Neural progenitor cell (in vitro differentiated cells): Measurements from ENCODE around the gene PBOV1. TPM values are rescaled to one million over a fixed set of nuclear protein-coding genes. Genes with fewer than 3 reads are reported as not detected.
A peak's percentile ranks its signal among the peaks of the same experiment; 100 is the strongest.

Experiments used
- DNase-seq: peaks from one replicate; pipeline ENCODE4 v3.0.0-alpha.2; 2016; ENCODE audit warnings: low spot score
- H2AFZ ChIP-seq: fragments of 200-600 bp; sonication (generic); replicated peaks from 2 replicates; pipeline ENCODE4 v1.6.1; 2016; ENCODE audit warnings: antibody characterized with exemption
- H3F3A ChIP-seq: fragments of 200-600 bp; sonication (generic); 2 replicates; pipeline ENCODE4 v1.6.1; 2016; ENCODE audit warnings: antibody characterized with exemption, low read depth
- H3K27ac ChIP-seq: fragments of 200-600 bp; sonication (generic); 2 replicates; pipeline ENCODE4 v1.5.1; 2016; ENCODE audit warnings: mild to moderate bottlenecking
- H3K27me3 ChIP-seq: fragments of 200-600 bp; sonication (generic); 2 replicates; pipeline ENCODE4 v1.6.1; 2016; ENCODE audit warnings: mild to moderate bottlenecking, moderate library complexity
- H3K36me3 ChIP-seq: fragments of 200-600 bp; sonication (generic); 2 replicates; pipeline ENCODE4 v1.5.1; 2016
- H3K4me1 ChIP-seq: fragments of 200-600 bp; sonication (generic); 2 replicates; pipeline ENCODE4 v1.6.1; 2016; ENCODE audit warnings: mixed run types
- H3K4me2 ChIP-seq: fragments of 200-600 bp; sonication (generic); 2 replicates; pipeline ENCODE4 v1.6.1; 2016
- H3K4me3 ChIP-seq: fragments of 200-600 bp; sonication (generic); 2 replicates; pipeline ENCODE4 v1.5.1; 2016
- H3K79me2 ChIP-seq: fragments of 200-600 bp; sonication (generic); 2 replicates; pipeline ENCODE4 v1.6.1; 2016; ENCODE audit warnings: low read depth
- H3K9ac ChIP-seq: fragments of 200-600 bp; sonication (generic); 2 replicates; pipeline ENCODE4 v1.6.1; 2016
- H3K9me3 ChIP-seq: fragments of 200-600 bp; sonication (generic); 2 replicates; pipeline ENCODE4 v1.5.1; 2016; ENCODE audit warnings: low read depth
- H4K20me1 ChIP-seq: fragments of 200-600 bp; sonication (generic); 2 replicates; pipeline ENCODE4 v1.6.1; 2016; ENCODE audit warnings: low read depth
- H3K27ac Mint-ChIP-seq: 3 replicates; pipeline ENCODE4 v1.8.0; 2021; ENCODE audit warnings: mixed read lengths
- H3K27me3 Mint-ChIP-seq: 2 replicates; pipeline ENCODE4 v1.8.0; 2022; ENCODE audit warnings: low read depth, mild to moderate bottlenecking, inconsistent platforms, moderate library complexity, mixed read lengths; ENCODE audit not compliant: insufficient read depth
- H3K36me3 Mint-ChIP-seq: 3 replicates; pipeline ENCODE4 v1.8.0; 2021; ENCODE audit warnings: mixed read lengths
- H3K4me1 Mint-ChIP-seq: 3 replicates; pipeline ENCODE4 v1.8.0; 2021; ENCODE audit warnings: mixed read lengths
- H3K4me3 Mint-ChIP-seq: 3 replicates; pipeline ENCODE4 v1.8.0; 2021; ENCODE audit warnings: mild to moderate bottlenecking, moderate library complexity, mixed read lengths
- H3K9me3 Mint-ChIP-seq: 3 replicates; pipeline ENCODE4 v1.8.0; 2020; ENCODE audit warnings: mixed read lengths
- EZH2 ChIP-seq: fragments of 200-600 bp; sonication (generic); IDR thresholded peaks from 2 replicates; pipeline ENCODE4 v1.6.1; 2017; ENCODE audit warnings: antibody characterized with exemption, mild to moderate bottlenecking, moderate library complexity
- EZH2phosphoT487 ChIP-seq: fragments of 200-600 bp; sonication (generic); IDR thresholded peaks from 2 replicates; pipeline ENCODE4 v1.6.1; 2017; ENCODE audit warnings: antibody characterized with exemption
- total RNA-seq: library from RNA; depleted of rRNA; stranded (reverse); fragments of >200 nt; gene quantifications from 2 replicates; pipeline ENCODE4 v1.2.3, GENCODE V29; 2015; ENCODE audit warnings: low replicate concordance
- TF ChIP-seq, protein P1 (sequence below): fragments of 200-600 bp; sonication (generic); IDR thresholded peaks from 2 replicates; pipeline ENCODE4 v1.5.1; 2017; ENCODE audit warnings: antibody characterized with exemption, mild to moderate bottlenecking

The PBOV1 gene
- total RNA-seq, 1 donor from 2014 or later = not detected

DNA sequence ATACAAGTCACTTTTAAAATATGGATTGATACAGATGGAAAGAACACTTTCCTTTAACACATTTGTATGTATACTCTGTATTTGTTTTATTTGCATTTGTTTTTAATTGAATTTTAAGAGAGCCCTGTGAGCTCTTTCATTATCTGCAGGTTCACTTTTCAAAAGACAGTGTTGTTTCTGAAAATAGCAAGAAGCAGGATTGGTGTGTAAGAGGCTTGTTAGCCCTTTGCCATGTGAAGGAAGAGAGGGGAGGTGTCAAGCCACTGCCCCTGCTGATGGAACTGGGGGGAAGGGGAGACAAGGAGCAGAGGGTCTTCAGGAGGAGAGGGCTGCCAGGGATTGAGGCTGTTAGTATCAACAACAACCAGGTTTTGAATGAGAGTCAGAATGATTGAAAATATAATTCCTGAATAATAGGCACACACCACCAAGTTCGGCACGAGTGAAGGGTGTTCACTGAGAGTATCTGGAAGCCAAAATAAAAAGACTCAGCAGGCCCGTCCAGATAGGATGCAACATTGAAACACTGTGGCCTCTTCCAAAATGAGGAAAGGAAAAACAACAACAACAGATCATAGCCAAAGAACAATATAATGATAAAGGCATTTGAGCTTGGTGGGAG is 12.6 kb upstream of the PBOV1 start:
- Mint-ChIP-seq H3K9me3 (no peaks in the 10 kb centered on the region), H3K36me3 (no peaks in the 10 kb centered on the region), H3K27me3 (no peaks in the 10 kb centered on the region), H3K4me3 (no peak overlapping the region), H3K27ac (peak overlapping the region; percentile 38), H3K4me1 (peaks cover 38% of the 10 kb centered on the region)
- H3K4me3 ChIP-seq = no peak overlapping the region
- H3K9me3 ChIP-seq = no peaks in the 10 kb centered on the region
- no peaks in the 10 kb centered on the region for H3K79me2 ChIP-seq
- H3K27ac ChIP-seq = no peak overlapping the region
- no peak overlapping the region for H3K9ac ChIP-seq
- no peak for DNase-seq
- TF ChIP-seq, protein P1, sequence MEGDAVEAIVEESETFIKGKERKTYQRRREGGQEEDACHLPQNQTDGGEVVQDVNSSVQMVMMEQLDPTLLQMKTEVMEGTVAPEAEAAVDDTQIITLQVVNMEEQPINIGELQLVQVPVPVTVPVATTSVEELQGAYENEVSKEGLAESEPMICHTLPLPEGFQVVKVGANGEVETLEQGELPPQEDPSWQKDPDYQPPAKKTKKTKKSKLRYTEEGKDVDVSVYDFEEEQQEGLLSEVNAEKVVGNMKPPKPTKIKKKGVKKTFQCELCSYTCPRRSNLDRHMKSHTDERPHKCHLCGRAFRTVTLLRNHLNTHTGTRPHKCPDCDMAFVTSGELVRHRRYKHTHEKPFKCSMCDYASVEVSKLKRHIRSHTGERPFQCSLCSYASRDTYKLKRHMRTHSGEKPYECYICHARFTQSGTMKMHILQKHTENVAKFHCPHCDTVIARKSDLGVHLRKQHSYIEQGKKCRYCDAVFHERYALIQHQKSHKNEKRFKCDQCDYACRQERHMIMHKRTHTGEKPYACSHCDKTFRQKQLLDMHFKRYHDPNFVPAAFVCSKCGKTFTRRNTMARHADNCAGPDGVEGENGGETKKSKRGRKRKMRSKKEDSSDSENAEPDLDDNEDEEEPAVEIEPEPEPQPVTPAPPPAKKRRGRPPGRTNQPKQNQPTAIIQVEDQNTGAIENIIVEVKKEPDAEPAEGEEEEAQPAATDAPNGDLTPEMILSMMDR = no peak
- no peak for TF ChIP-seq EZH2phosphoT487
- no peak for TF ChIP-seq EZH2
- no peak overlapping the region for H3K4me2 ChIP-seq
- H3K36me3 ChIP-seq = no peaks in the 10 kb centered on the region
- H3F3A ChIP-seq = no peaks in the 10 kb centered on the region
- no peaks in the 10 kb centered on the region for H4K20me1 ChIP-seq
- H3K4me1 ChIP-seq = peaks cover 17% of the 10 kb centered on the region
- no peaks in the 10 kb centered on the region for H3K27me3 ChIP-seq
- no peak overlapping the region for H2AFZ ChIP-seq

DNA sequence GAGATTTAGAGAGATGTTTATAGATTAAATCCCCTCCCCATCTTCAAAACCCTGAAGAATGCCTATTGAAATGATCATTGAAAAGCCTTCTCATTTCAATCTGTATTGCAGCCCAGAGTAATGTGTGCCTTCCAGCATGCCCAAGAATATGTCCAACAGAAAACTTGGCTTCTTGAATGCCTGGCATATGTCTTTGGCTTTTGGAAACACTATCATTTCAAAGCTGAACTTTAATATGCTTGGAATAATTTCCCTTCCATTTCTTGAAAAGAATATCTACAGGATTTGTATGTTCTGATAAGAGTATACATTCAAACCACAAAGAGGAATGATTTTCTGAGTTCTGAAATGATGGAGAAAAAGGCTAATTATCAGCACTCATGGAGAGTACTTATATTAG is 11.9 kb upstream of the PBOV1 start:
- Mint-ChIP-seq H3K27ac (no peak overlapping the region), H3K36me3 (no peaks in the 10 kb centered on the region), H3K9me3 (no peaks in the 10 kb centered on the region), H3K4me1 (peaks cover 38% of the 10 kb centered on the region), H3K4me3 (no peak overlapping the region), H3K27me3 (no peaks in the 10 kb centered on the region)
- H3K4me2 ChIP-seq = no peak overlapping the region
- H3F3A ChIP-seq = no peaks in the 10 kb centered on the region
- H3K36me3 ChIP-seq = no peaks in the 10 kb centered on the region
- no peak overlapping the region for H3K4me3 ChIP-seq
- H3K4me1 ChIP-seq = peaks cover 17% of the 10 kb centered on the region
- H3K9me3 ChIP-seq = no peaks in the 10 kb centered on the region
- H4K20me1 ChIP-seq = no peaks in the 10 kb centered on the region
- H3K27ac ChIP-seq = no peak overlapping the region
- DNase-seq = no peak
- H3K9ac ChIP-seq = no peak overlapping the region
- H3K27me3 ChIP-seq = no peaks in the 10 kb centered on the region
- H3K79me2 ChIP-seq = no peaks in the 10 kb centered on the region
- TF ChIP-seq EZH2 = no peak
- TF ChIP-seq, protein P1 = no peak
- H2AFZ ChIP-seq = no peak overlapping the region

DNA sequence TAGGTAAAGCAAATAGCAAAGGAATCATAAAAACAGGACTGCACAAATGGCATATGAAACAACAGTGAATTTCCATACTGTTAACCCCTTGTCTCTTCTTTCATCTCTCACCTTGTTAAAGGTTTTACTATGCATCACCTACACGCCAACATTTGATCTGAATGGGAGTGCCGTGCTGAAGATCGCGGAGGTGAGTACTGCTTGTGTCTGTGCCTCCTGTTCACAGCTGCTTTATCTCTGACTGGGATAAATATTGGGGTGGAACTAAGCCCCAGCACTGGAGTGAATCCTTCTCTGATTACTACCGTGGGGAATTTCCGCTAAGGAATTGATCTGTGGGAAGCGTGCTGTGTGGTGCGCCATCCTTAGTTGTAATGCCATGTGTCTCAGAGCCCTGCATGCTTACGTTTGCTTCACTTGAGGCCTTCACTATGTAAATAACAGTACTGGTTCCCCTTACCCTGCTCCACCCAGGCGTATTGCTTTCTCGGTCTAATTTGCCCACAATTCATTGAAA is 11.4 kb upstream of the PBOV1 start:
- Mint-ChIP-seq H3K4me1 (peaks cover 38% of the 10 kb centered on the region), H3K27ac (no peak overlapping the region), H3K9me3 (no peaks in the 10 kb centered on the region), H3K27me3 (no peaks in the 10 kb centered on the region), H3K36me3 (no peaks in the 10 kb centered on the region), H3K4me3 (no peak overlapping the region)
- Histone ChIP-seq H3K4me2 (no peak overlapping the region), H3K27me3 (no peaks in the 10 kb centered on the region), H3K9ac (no peak overlapping the region), H3K4me3 (no peak overlapping the region), H2AFZ (no peak overlapping the region), H3F3A (no peaks in the 10 kb centered on the region), H3K4me1 (peaks cover 17% of the 10 kb centered on the region), H3K79me2 (no peaks in the 10 kb centered on the region), H3K27ac (no peak overlapping the region), H3K36me3 (no peaks in the 10 kb centered on the region), H4K20me1 (no peaks in the 10 kb centered on the region), H3K9me3 (no peaks in the 10 kb centered on the region)
- no peak for TF ChIP-seq EZH2
- TF ChIP-seq EZH2phosphoT487 = no peak
- TF ChIP-seq, protein P1 = no peak
- no peak for DNase-seq
